M059J (cell line): Measurements from ENCODE around the gene RAF1. TPM values are rescaled to one million over a fixed set of nuclear protein-coding genes. Genes with fewer than 3 reads are reported as not detected.
A peak's percentile ranks its signal among the peaks of the same experiment; 100 is the strongest.

Experiments used
- DNase-seq: peaks from one replicate; pipeline ENCODE4 v3.0.0-alpha.2; 2012; ENCODE audit warnings: low read depth
- total RNA-seq: library from RNA; depleted of rRNA; stranded (reverse); fragments of >200 nt; shearing (Covaris generic); gene quantifications from 2 replicates; pipeline ENCODE4 v1.2.3, GENCODE V29; 2014

The RAF1 gene
- total RNA-seq, 1 experiment from 2014 or later = 106 TPM

DNA sequence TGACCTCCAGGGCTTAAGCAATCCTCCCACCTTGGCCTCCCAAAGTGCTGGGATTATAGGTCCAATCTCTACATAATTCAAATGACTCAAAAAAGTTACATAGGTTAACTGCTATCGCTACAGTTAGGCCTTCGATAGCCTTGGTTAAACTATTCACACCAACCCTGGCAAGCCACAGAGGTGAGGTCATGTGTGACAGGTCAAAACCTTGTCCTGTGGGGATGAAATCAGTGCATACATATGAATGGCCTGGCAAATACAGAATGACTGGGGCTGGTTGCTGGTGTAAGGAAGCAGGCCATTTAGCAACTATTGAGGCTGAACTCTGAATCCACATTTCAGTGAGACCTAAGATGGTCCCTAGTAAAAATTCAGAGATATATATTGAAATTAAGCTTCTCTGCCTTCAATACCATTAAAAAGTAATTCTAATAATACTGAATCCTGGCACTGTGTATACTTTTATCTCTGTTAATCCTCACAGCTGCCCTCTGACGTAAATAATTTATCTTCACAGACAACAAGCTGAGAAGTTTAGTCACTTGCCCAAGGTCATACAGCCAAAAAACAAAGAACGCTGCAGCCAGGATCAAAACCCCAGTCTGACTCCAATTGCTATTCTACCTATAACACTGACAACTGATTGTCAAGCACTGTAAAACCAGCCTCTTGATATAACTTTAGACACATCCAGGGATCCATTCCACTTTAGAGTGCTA is 71.8 kb downstream of the RAF1 start:
- DNase-seq = no peak

DNA sequence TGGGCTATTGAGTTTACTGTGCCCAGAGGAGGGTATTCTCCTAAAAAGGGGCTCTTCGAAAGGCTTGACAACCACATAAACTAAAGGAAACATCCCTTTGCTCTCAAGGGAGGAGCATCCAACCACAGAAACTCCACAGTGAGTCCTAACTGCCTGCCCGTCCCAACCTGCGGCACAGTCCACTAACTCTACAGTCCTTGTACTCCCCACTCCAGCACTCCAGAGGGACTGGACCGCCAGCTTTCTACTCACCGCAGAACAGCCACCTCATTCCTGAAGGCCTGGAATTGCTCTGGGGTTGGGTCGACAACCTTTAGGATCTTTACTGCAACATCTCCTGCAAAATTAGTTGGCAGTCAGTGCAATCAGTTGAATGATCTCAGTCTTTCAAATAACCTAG is 72.5 kb downstream of the RAF1 start:
- no peak for DNase-seq

DNA sequence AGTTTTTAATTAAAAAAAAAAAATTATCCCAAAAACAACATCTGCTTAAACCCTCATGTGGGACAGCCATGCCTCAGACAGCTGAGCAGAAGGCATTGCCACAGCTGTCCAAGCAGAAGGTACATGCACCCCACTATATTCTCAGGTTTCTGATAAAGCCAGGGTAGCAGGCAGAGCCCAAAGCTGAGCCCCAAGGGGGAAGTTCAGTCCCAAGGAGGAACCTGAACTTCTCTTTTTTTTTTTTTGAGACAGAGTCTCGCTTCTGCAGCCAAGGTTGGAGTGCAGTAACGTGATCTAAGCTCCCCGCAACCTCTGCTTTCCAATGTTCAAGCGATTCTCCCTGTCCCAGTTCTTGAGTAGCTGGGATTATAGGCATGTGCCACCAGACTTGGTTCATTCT is 73.8 kb downstream of the RAF1 start:
- no peak for DNase-seq

DNA sequence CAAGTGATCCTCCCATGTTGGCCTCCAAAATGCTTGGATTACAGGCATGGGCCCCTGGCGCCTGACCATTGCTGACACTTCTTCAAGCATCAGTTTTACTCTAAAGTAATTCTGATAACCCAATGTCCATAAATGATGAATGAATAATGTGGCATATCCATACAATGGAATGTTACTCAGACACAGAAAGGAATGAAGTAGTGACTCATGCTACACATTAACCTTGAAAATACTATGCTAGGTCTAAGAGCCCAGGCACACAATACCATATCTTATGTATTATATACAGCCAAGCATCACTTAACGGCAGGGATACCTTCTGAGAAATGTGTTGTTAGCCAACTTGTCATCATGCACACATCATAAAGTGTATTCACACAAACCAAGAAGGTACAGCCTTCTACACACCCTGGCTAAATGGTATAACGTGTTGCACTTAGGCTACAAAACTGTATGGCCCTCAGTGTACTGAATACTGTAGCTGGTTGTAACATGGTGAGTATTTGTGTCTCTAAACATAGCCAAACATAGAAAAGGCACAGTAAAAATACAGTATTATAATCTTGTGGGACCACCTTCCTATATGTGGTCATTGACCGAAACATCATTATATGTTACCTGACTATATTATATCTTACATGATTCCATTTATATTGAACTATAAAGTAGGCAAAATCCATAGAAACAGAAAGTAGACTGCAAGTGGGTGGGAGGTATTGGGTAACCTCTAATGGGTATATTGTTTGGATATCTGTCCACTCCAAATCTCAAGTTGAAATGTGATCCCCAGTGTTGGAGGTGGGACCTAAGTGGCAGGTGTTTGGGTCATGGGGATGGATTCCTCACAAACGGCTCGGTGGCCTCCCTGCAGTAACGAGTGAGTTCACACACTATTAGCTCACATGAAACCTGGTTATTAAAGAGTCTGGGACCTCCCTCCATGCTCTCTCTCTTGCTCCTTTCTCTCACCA is 75.6 kb downstream of the RAF1 start:
- DNase-seq = peak; percentile 12

DNA sequence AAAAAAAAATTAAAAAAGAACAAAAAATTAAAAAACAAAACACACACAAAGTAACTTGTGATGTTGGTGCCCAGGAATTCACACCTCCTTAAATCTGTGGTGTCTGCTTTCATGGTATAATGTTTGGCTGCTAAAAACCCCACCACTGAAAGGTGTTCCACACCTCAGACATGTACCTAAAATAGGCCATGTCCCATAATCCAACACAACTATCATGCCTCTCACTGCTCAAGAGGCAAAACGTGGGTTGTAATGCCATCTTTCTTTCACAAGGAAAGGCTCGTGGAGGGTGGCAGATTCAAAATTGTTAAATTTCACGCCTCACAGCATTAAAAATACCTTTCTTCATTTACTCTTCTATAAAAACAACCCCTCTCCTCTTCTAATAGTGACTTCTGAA is 77.5 kb downstream of the RAF1 start:
- no peak for DNase-seq

DNA sequence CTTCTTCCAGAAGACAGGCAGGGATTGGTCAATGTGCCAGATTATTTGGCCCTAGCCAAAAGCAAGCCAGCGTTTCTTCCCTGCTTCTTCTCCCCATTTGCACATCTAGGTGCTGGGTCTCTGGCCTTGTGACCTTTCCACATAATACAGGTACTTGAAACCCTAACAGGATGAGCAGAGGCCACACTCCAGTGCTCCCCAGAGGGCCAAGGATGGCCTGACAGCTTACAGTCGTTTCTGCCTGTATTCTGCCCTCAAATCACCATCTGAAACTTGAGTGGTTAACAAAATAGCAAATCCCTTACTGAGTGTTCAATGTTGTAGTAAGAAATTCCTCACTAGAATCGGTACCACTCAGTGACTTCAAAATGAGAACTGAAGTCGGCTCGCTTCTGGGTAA is 77.9 kb downstream of the RAF1 start:
- DNase-seq = no peak

DNA sequence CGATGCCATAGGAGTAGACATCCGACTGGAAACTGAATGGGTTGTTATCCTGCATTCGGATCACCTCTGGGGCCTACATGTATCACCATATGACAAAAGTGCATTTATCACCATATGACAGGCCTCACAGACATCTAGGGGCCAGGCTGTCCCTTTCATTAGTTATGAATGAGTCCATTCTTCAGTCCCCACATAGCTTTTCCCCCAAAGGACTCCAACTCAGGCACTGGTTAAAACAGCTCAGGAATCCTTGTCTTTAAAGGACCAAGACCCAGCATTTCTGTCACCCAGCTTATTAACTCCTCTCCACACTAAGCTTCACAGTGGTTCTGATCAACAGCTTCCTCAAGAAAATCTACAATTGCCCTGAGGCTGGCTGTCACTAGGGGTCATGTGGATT is 78.7 kb downstream of the RAF1 start:
- DNase-seq = no peak

DNA sequence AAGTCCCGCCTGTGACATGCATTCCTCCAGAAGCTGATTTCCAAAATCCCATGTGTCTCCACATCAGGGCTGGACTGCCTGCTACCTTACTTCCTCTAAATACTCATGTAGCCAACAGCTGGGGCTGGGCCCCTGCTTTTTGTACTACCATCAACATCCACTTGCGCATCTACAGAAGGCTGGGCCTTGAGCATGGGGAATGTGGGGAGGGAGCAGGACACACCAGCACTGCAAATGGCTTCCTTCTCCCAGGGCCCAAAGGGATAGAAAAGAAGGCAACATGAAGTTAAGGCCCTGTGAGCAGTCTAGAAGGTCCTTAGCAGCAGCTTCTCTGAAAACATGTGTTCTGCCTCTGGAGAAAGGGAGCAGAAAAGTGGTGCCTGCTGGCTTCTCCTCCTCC is 79.8 kb downstream of the RAF1 start:
- DNase-seq = no peak

DNA sequence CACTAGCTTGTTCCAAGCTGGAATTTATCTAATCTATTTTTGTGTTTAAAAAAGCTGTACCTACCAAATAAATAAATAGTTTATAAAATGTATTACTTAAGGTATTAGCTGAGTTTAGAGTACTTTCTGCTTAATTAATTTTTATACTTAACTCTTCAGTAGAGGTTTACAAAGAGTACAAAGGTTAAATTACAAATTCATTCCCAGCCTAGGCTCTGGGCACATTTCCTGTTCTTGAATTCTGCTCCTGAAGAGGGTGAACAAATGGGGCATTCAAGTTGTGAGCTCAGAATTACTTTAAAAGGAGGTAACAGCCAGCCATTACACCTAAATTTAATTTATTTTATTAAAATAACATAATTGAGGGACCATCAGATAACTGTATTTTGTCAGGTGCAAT is 80.6 kb downstream of the RAF1 start:
- DNase-seq = no peak

DNA sequence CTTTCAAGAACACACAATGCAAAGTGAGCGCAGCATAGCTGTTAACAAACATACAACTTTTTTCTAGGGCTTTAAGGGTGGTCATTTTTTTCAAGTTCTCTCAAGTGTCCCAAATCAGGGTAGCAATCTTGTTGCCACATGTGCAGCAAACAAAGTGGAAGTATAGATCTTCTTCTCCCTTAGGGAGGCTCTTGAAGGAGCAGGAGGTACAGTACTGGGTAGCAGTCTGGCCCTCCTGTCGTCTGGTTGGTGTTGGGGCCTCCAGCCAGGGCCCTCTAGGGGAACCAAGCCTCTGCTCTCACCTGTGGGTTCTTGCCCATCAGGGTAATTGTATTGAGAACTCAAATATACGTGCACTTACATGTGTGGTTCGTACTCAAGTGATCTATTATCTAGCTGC is 81.2 kb downstream of the RAF1 start:
- no peak for DNase-seq

DNA sequence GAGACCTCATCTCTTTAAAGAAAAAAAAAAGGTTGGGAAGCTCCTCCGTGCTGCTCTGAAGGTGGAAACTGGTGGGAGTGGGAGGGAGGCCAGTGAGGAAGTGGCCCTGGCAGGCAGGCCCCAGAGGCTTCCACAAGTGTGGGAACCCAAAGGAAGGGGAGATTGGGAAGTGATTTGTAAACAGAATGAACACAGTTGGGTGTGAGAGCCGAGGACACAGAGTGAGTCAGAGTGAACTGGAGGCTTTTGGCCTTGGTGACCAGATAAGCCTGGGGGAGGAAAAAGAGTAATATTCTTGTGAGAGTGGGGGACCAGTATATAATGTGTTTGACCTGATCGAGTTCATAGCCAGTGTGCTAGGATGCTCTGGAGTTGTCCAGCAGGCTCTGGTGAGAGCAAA is 84.0 kb downstream of the RAF1 start:
- peak; percentile 63 for DNase-seq

DNA sequence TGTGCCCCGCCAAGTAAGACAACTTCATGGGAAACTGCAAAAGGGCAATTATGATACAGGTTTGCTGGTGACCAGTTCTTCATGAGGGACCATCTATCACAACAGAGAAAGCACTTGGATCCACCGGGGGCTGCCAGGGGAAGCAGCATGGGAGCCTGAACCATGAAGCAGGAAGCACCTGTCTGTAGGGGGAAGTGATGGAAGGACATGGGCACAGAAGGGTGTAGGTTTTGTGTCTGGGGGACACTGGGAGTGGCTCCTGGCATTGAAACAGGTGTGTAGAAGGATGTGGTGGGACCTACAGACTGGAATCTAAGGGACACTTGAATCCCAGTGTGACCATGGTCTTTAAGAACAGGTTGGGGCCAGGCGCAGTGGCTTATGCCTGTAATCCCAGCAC is 84.5 kb downstream of the RAF1 start:
- DNase-seq = no peak

DNA sequence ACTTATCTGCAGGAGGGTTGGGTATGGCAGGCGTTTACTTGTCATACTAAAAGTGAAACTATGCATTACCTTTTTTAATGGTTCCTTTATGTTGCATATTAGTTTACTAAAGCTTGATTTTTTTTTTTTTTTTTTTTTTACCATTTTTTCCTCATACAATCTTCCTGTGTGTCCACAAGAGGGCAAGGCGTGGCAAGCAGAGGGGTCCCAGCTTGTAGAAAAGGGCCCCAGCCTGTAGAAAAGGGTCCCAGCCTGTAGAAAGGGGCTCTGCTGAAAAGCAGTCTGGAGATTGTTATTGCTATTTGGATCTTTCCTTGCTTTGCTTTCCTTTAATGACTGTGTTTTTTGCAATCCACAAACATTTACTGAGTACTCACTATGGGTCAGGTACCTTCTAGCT is 85.2 kb downstream of the RAF1 start:
- no peak for DNase-seq

DNA sequence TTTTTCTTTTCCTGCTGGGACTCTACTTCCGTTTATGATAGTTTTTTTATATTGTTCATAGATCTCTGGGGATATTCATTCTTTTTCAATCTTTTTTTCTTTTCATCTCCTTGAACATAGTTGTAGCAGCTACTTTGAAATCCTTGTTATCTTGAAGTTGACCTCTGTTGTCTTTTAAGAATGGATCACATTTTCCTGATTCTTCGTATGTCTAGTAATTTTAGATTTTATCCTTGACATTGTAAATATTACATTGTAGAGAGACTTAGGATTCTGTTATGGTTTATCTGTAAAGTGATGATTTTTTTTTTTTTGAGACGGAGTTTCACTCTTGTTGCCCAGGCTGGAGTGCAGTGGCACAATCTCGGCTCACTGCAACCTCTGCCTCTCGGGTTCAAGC is 86.5 kb downstream of the RAF1 start:
- DNase-seq = no peak

DNA sequence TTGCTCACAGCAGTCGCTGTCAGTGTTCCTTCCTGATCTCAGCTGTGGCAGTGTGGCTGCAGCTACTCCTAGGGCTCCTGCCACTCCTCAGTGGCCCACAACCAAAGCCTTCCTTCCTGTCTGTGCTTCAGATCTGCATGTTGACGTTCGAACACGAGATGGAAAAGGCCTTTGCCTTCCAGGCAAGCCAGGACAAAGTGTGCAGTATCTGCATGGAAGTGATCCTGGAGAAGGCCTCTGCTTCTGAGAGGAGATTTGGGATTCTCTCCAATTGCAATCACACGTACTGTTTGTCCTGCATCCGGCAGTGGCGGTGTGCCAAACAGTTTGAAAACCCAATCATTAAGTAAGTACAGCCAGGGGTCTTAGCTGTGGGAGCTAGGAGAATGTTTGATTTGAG is 89.3 kb downstream of the RAF1 start:
- no peak for DNase-seq

DNA sequence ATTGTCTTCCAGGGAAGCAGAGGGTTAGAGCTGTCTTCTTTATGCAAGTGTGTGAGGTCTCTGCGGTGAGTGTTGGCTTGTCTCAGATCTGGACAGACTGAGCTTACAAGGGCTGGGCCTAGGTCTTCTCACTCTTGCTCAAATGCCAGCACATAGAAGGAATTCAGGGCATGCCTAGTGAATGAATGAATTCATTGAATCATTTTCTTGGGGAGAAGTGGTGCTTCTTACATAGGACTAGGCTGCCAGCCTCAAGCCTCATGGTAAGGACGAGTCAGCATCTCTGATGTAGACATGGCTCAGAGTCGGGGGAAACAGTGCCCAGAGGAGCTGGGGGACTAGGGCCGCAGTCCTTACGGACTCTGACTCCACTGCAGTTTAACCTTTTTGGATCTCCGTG is 89.8 kb downstream of the RAF1 start:
- DNase-seq = no peak

DNA sequence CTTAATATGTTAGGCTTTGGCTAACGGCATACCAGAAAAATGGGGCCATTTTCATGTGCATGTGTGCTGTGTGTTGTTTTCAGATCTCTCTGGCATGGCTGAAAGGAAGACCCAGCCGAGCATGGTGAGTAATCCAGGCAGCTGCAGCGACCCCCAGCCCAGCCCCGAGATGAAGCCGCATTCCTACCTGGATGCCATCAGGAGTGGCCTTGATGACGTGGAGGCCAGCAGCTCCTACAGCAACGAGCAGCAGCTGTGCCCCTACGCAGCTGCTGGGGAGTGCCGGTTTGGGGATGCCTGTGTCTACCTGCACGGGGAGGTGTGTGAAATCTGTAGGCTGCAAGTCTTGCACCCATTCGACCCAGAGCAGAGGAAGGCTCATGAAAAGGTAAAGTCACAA is 91.9 kb downstream of the RAF1 start:
- no peak for DNase-seq

DNA sequence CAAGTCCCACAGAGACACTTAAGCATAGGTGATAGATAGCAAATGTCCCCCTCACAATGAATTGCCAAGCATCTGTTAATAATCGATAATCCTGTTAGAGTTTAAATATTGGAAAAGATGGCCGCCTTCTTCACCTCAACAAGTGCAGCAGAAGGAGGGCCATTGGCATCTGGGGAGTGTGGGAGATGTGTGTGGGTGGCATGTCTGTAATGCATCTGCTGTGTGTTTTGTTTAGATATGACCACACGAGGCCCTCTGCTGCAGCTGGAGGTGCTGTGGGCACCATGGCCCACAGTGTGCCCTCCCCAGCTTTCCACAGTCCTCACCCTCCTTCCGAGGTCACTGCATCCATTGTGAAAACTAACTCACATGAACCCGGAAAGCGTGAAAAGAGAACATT is 94.1 kb downstream of the RAF1 start:
- no peak for DNase-seq

DNA sequence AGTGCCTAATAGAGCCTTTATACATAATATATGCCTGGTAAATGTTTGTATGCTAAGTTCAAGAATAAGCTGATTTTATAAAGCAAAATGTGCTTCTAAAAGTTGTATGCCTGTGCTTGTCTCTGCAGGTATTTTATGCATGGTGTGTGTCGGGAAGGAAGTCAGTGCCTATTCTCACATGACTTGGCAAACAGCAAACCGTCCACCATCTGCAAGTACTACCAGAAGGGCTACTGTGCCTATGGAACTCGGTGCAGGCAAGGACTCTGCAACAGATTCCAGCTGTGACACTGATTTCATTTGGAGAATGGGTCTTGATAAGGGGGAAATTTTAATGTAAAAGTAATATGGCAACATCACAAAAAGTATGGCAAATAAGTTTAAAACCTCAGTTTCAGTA is 95.2 kb downstream of the RAF1 start:
- DNase-seq = no peak

DNA sequence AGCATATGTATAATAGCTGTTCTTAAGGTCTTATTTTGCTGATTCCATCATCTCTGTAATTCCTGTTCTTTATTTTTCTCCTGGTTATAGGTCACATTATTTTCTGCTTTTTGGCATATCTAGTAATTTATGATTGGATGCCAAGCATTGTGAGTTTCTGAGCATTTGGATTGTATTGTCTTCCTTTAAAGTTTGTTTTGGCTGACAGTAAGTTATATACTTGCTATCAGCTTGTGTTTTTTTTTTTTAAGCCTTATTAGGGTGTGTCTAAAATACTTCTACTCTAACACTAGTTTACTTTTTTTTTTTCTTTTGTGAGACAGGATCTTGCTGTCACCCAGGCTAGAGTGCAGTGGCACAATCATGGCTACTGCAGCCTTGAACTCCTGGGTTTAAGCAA is 96.9 kb downstream of the RAF1 start:
- no peak for DNase-seq

DNA sequence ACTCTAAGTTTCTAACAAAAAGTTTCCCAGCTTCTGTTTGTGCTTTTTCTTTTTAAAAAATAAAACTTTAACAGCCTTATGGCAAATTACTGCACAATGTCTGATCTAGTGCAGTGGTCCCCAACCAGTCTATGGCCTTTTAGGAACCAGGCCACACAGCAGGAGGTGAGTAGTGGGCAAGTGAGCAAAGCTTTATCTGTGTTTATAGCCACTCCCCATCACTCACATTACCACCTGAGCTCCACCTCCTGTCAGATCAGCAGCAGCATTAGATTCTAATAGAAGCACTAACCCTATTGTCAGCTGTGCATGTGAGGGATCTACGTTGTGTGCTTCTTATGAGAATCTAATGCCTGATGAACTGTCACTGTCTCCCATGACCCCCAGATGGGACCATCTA is 101.5 kb downstream of the RAF1 start:
- DNase-seq = no peak

DNA sequence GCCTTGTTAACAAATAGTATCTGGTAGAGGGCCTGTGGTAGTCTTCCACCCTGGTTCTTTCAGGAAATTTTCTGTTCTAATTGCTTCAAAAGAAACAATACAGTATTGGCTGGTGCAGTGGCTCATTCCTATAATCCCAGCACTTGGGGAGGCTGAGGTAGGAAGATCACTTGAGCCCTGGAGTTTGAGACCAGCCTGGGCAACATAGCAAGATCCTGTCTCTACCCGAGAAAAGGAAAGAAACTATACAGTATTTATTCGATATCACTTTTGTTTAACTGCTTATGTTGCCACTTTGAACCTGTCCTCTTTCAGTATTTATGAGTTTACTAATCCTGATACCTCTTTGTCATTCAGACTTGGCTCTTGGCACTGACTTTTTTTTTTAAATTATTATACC is 102.5 kb downstream of the RAF1 start:
- DNase-seq = no peak

DNA sequence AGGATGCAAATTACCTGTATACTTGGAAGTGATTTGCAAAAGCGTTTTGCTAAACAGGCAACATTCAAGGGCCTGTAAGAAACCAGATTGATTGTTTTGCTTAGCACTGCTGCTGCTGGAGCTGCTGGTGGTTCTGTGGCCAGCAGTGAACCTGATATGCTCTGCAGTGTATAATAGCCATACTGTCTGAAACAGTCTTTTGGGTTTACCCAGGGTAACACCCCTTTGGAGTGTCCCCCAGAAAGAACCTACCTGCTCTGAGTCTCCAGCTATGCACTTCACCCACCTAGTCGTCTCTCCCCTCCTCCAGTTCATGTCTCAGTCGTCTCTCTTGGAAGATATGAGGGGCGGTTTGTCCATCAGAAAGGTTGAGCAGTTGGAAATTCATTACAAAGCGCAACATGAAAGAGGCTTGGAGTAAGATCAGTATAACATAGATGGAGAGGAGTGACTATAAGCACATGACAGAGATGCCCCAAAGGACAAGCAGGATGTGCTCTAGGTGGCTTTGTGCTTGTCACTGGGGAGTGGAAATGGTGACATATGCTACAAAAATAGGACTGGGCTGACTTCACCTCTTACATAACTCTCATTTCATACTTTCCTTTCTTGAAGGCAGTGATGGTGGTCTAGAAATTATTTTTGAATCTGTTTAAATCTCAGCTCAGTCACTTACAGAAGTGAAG is 103.3 kb downstream of the RAF1 start:
- no peak for DNase-seq
